Epidermal melanocyte (primary cell): Measurements from ENCODE around the gene BBLN.
"Not testable (repeated sequence)": the region's sequence is repeated elsewhere in the genome, so short reads cannot be mapped to it uniquely, and the experiment has no call there.

Source experiments
- DNase-seq: peaks from one replicate; pipeline ENCODE4 v3.0.0; 2011; ENCODE audit warnings: low spot score; ENCODE audit not compliant: insufficient read length

BBLN gene

GRCh38 chr9:128159784-128160602 lies at the start of gene BBLN:
Gene BBLN (plus strand): TSS chr9:128160265. CDS start chr9:128160408, 143 bp downstream.
- peak; percentile 99 for DNase-seq

GRCh38 chr9:128111726-128112125 lies 48.3 kb upstream of the BBLN start:
- DNase-seq, result not testable (repeated sequence)

- no peak for DNase-seq
Observed at GRCh38 chr9:128113526-128114325, 46.3 kb upstream of the BBLN start.

- DNase-seq, result no peak
Observed at GRCh38 chr9:128114326-128115186, 45.5 kb upstream of the BBLN start.

- DNase-seq, result no peak
Observed at GRCh38 chr9:128115187-128116103, 44.6 kb upstream of the BBLN start.

- no peak for DNase-seq
Observed at GRCh38 chr9:128116104-128117083, 43.7 kb upstream of the BBLN start.

GRCh38 chr9:128117613-128118471 lies 42.2 kb upstream of the BBLN start:
- peak; percentile 95 for DNase-seq

- DNase-seq, result no peak
Observed at GRCh38 chr9:128118472-128118857, 41.6 kb upstream of the BBLN start.

- DNase-seq, result no peak
Observed at GRCh38 chr9:128118971-128119665, 40.9 kb upstream of the BBLN start.

- no peak for DNase-seq
Observed at GRCh38 chr9:128120061-128120740, 39.9 kb upstream of the BBLN start.

GRCh38 chr9:128120741-128121465 lies 39.2 kb upstream of the BBLN start:
- no peak for DNase-seq

- DNase-seq, result no peak
Observed at GRCh38 chr9:128121466-128121810, 38.6 kb upstream of the BBLN start.

- DNase-seq, result no peak
Observed at GRCh38 chr9:128121924-128122808, 37.9 kb upstream of the BBLN start.

- DNase-seq, result no peak
Observed at GRCh38 chr9:128122809-128123175, 37.3 kb upstream of the BBLN start.

GRCh38 chr9:128123451-128124080 lies 36.5 kb upstream of the BBLN start:
- DNase-seq, result no peak
